Measurements from ENCODE around the gene ADAM17.
"Not testable (repeated sequence)": the region's sequence is repeated elsewhere in the genome, so short reads cannot be mapped to it uniquely, and the experiment has no call there.

ADAM17 gene

DNA sequence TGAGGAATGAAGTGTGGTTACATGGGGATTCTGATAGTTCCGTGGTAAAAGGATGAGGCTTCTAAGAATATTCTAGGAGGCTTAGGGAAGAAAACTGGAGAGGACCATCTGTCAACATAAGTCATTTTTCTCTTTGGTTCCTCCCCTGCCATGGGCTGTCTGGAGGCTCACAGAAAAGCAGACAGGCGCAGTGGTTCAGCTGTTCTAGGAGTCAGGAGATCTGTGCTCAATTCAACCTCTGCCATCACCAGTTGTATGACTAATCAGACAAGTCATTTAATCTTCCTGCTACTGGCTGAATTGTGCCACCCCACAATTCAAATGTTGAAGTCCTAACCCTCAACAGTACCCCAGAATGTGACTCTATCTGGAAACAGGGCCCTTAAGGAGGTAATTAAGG, 36.4 kb downstream of the ADAM17 start:
- TF ChIP-seq, protein P1, sequence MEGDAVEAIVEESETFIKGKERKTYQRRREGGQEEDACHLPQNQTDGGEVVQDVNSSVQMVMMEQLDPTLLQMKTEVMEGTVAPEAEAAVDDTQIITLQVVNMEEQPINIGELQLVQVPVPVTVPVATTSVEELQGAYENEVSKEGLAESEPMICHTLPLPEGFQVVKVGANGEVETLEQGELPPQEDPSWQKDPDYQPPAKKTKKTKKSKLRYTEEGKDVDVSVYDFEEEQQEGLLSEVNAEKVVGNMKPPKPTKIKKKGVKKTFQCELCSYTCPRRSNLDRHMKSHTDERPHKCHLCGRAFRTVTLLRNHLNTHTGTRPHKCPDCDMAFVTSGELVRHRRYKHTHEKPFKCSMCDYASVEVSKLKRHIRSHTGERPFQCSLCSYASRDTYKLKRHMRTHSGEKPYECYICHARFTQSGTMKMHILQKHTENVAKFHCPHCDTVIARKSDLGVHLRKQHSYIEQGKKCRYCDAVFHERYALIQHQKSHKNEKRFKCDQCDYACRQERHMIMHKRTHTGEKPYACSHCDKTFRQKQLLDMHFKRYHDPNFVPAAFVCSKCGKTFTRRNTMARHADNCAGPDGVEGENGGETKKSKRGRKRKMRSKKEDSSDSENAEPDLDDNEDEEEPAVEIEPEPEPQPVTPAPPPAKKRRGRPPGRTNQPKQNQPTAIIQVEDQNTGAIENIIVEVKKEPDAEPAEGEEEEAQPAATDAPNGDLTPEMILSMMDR (conservative IDR thresholded peaks at IDR 0.05; ENCODE audit: low read depth, low read length): no peak
- DNase-seq (ENCODE audit: low read depth): peak; percentile 15

DNA sequence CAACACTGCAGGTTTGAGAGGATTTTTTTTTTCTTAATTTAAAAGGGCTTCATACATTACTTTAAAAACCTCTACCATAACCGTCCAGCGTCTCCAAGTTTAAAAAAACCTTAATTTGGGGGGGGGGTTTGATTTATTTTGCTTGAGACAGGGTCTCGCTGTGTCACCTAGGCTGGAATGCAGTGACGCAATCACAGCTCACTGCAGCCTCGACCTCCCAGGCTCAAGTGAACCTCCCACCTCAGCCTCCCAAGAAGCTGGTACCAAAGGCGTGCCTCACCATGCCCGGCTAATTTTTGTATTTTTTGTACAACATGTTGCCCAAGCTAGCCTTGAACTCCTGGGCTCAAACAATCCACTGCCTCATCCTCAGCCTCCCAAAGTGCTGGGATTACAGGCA, 36.9 kb downstream of the ADAM17 start:
- no peak overlapping the region for H3K4me3 ChIP-seq (ENCODE audit: low read length)
- no peak for DNase-seq (ENCODE audit: low read depth)
- TF ChIP-seq, protein P1 (conservative IDR thresholded peaks at IDR 0.05; ENCODE audit: low read depth, low read length): no peak

More for the DNA sequence above, 36.4 kb downstream of the ADAM17 start:
- H3K4me3 ChIP-seq (ENCODE audit: low read length): no peak overlapping the region

DNA sequence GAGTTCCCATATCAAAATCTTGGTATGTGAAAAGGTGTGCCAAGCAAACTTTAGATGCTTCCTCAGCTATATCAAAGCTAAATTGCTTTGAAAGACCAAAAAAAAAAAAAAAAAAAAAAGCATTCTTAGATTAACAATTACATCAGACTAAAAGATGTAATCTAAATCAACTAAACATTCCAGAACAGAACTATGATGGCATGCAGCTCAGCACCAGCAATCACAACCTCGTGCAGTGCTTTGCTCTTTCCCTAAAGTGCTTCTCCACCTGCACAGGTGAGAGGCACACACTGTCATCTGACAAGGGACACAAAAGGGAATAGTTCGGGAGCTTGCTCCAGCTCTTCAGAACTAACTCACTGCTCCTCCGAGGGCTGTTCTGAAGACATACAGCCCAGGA, 37.5 kb downstream of the ADAM17 start:
- DNase-seq (ENCODE audit: low read depth): no peak
- no peak overlapping the region for H3K4me3 ChIP-seq (ENCODE audit: low read length)
- TF ChIP-seq, protein P1 (conservative IDR thresholded peaks at IDR 0.05; ENCODE audit: low read depth, low read length): no peak

DNA sequence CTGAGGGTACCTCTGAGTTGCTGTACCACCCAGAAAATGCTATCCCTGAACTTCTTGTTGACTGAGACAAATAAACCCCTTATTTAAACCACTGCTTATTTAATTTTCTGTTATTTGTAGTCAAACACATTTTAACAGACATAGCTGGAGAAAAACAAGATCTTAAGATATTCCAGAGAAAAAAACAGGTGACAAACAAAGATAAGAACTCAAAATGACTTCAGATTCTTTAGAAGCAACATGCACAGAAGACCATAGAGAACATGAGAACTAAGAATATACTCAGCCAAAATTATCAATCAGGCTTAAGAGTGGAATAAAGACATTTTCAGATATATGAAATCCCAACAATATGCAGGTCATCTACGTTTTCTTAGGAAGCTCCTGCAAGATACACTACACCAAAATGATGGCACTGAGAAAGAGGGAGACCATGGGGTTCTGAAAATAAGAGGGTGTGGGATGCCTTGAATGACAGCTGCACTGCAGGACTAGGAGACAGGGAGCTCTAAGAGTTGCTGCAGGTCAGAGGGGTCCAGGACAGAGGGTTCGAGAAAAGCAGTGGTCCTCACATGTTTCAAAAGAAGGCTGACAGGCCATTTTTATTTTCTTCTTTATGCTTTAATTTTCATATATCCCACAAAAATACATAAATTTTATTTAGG, 38.4 kb downstream of the ADAM17 start:
- DNase-seq (ENCODE audit: low read depth): no peak
- TF ChIP-seq, protein P1 (conservative IDR thresholded peaks at IDR 0.05; ENCODE audit: low read depth, low read length): no peak
- H3K4me3 ChIP-seq (ENCODE audit: low read length): no peak overlapping the region

DNA sequence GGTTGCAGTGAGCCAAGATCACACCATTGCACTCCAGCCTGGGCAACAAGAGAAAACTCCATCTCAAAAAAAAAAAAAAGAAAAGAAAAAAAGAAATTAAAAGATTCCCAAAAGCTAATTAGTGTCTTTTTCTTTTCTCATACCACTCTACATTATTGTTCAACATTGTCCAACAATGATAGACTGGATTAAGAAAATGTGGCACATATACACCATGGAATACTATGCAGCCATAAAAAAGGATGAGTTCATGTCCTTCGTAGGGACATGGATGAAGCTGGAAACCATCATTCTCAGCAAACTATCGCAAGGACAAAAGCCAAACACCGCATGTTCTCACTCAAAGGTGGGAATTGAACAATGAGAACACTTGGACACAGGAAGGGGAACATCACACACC, 41.7 kb downstream of the ADAM17 start:
- not testable (repeated sequence) for DNase-seq (ENCODE audit: low read depth); H3K4me3 ChIP-seq (ENCODE audit: low read length)

DNA sequence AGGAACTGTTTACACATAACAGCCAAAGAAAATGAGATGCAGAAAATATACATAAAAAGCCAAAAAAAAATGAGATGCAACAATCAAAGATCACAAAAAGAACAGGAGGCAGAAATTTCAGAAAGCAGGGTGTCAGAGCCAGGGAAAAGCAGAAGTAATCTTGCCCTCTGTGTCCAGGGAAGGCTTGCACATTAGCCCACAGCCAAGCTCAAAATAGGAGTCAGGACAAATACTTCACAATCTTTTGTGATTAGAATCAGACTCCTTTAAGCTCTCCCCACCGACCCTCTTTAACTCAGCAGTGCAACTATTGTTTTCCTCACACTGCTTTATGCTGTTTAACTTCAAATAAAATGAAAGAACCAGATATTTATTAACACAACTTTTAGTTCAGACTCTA, 46.7 kb downstream of the ADAM17 start:
- no peak overlapping the region for H3K4me3 ChIP-seq (ENCODE audit: low read length)
- DNase-seq (ENCODE audit: low read depth): no peak
- TF ChIP-seq, protein P1 (conservative IDR thresholded peaks at IDR 0.05; ENCODE audit: low read depth, low read length): no peak

DNA sequence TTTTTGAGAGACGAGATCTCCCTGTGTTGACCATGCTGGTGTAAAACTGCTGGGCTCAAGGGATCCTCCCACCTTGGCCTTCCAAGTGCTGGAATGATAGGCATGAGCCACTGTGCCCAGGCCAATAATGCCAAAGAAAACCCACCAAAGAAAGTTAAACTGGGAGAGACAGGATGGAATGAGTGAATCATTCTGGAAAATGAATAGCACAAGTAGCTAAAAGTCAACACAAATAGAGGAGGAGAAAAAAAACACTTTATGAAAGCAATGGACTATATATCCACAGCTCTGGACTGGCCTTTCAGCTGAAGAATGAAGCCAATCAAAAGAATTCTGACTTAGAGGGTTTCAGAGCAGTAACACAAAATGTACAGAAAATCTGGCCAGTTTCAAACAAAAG, 57.4 kb downstream of the ADAM17 start:
- TF ChIP-seq, protein P1 (conservative IDR thresholded peaks at IDR 0.05; ENCODE audit: low read depth, low read length): no peak
- no peak for DNase-seq (ENCODE audit: low read depth)
- no peak overlapping the region for H3K4me3 ChIP-seq (ENCODE audit: low read length)
